ENCODE measurements around the gene GP5.

The GP5 gene

GRCh38 chr3:194370753-194371152, 28.3 kb downstream of the GP5 start:
- H3K27me3 ChIP-seq (ENCODE audit: insufficient read depth, low read length) = peaks cover 9% of the 10 kb centered on the region
- H3K4me1 ChIP-seq (ENCODE audit: insufficient read depth, low read length, severe bottlenecking) = no peaks in the 10 kb centered on the region
- no peak overlapping the region for H3K27ac ChIP-seq (ENCODE audit: low read depth, low read length, poor library complexity, severe bottlenecking)
- no peaks in the 10 kb centered on the region for H3K79me2 ChIP-seq (ENCODE audit: insufficient read depth, low read length)
- H4K20me1 ChIP-seq (ENCODE audit: insufficient read depth, low read length) = no peaks in the 10 kb centered on the region
- H3F3A ChIP-seq (ENCODE audit: insufficient read depth, low read length) = no peaks in the 10 kb centered on the region
- no peak overlapping the region for H2AFZ ChIP-seq (ENCODE audit: low read length)
- no peaks in the 10 kb centered on the region for H3K9me3 ChIP-seq (ENCODE audit: low read length)
- no peak overlapping the region for H3K9ac ChIP-seq (ENCODE audit: low read length)
- H3K36me3 ChIP-seq (ENCODE audit: insufficient read depth, low read length) = no peaks in the 10 kb centered on the region
- H3K4me2 ChIP-seq (ENCODE audit: low read length) = no peak overlapping the region
- H3K9me2 ChIP-seq (ENCODE audit: low read depth, low read length) = no peaks in the 10 kb centered on the region
- TF ChIP-seq CTCF (IDR thresholded peaks at IDR 0.05; ENCODE audit: low read length) = no peak
- TF ChIP-seq EZH2 (IDR thresholded peaks at IDR 0.05; ENCODE audit: borderline replicate concordance, low read length) = no peak
- no peak overlapping the region for H3K4me3 ChIP-seq (ENCODE audit: low read depth, low read length, poor library complexity, severe bottlenecking)

GRCh38 chr3:194369522-194370279, 29.4 kb downstream of the GP5 start, which contains the start of gene LRRC15:
TSS of gene LRRC15 (minus strand) at chr3:194369743. CDS start at chr3:194361043, 8,700 bp downstream.
- H3F3A ChIP-seq (ENCODE audit: insufficient read depth, low read length) = no peaks in the 10 kb centered on the region
- H3K4me2 ChIP-seq (ENCODE audit: low read length) = no peak within 1 kb of the TSS
- H3K27ac ChIP-seq (ENCODE audit: low read depth, low read length, poor library complexity, severe bottlenecking) = no peak within 1 kb of the TSS
- H2AFZ ChIP-seq (ENCODE audit: low read length) = no peak within 1 kb of the TSS
- no peaks in the 10 kb centered on the region for H3K4me1 ChIP-seq (ENCODE audit: insufficient read depth, low read length, severe bottlenecking)
- H3K9me3 ChIP-seq (ENCODE audit: low read length) = no peaks in the 10 kb centered on the region
- H3K36me3 ChIP-seq (ENCODE audit: insufficient read depth, low read length) = no peaks in the 10 kb centered on the region
- H3K27me3 ChIP-seq (ENCODE audit: insufficient read depth, low read length) = peaks cover 9% of the 10 kb centered on the region
- no peak within 1 kb of the TSS for H3K4me3 ChIP-seq (ENCODE audit: low read depth, low read length, poor library complexity, severe bottlenecking)
- TF ChIP-seq CTCF (IDR thresholded peaks at IDR 0.05; ENCODE audit: low read length) (no peak), EZH2 (IDR thresholded peaks at IDR 0.05; ENCODE audit: borderline replicate concordance, low read length) (0 out of 2 replicates have a peak, but pooled peaks have one; percentile 13)
- no peaks in the 10 kb centered on the region for H4K20me1 ChIP-seq (ENCODE audit: insufficient read depth, low read length)
- H3K9ac ChIP-seq (ENCODE audit: low read length) = no peak within 1 kb of the TSS
- H3K79me2 ChIP-seq (ENCODE audit: insufficient read depth, low read length) = no peaks in the 10 kb centered on the region
- H3K9me2 ChIP-seq (ENCODE audit: low read depth, low read length) = no peaks in the 10 kb centered on the region

GRCh38 chr3:194368918-194369317, 30.1 kb downstream of the GP5 start:
- no peak overlapping the region for H3K4me2 ChIP-seq (ENCODE audit: low read length)
- H3K9me3 ChIP-seq (ENCODE audit: low read length) = no peaks in the 10 kb centered on the region
- H3K79me2 ChIP-seq (ENCODE audit: insufficient read depth, low read length) = no peaks in the 10 kb centered on the region
- peaks cover 9% of the 10 kb centered on the region for H3K27me3 ChIP-seq (ENCODE audit: insufficient read depth, low read length)
- no peaks in the 10 kb centered on the region for H3K4me1 ChIP-seq (ENCODE audit: insufficient read depth, low read length, severe bottlenecking)
- no peaks in the 10 kb centered on the region for H3F3A ChIP-seq (ENCODE audit: insufficient read depth, low read length)
- H4K20me1 ChIP-seq (ENCODE audit: insufficient read depth, low read length) = no peaks in the 10 kb centered on the region
- no peak for TF ChIP-seq EZH2 (IDR thresholded peaks at IDR 0.05; ENCODE audit: borderline replicate concordance, low read length)
- TF ChIP-seq CTCF (IDR thresholded peaks at IDR 0.05; ENCODE audit: low read length) = no peak
- H3K9me2 ChIP-seq (ENCODE audit: low read depth, low read length) = no peaks in the 10 kb centered on the region
- no peak overlapping the region for H2AFZ ChIP-seq (ENCODE audit: low read length)
- no peaks in the 10 kb centered on the region for H3K36me3 ChIP-seq (ENCODE audit: insufficient read depth, low read length)
- H3K9ac ChIP-seq (ENCODE audit: low read length) = no peak overlapping the region
- H3K4me3 ChIP-seq (ENCODE audit: low read depth, low read length, poor library complexity, severe bottlenecking) = no peak overlapping the region
- no peak overlapping the region for H3K27ac ChIP-seq (ENCODE audit: low read depth, low read length, poor library complexity, severe bottlenecking)
